ENCODE data around the gene FXYD4. TPM values are rescaled to one million over a fixed set of nuclear protein-coding genes. Genes with fewer than 3 reads are reported as not detected.
"Not testable (repeated sequence)": the region's sequence is repeated elsewhere in the genome, so short reads cannot be mapped to it uniquely, and the experiment has no call there.

FXYD4 gene
- total RNA-seq, 2 donors from 2014 or later = not detected

DNA sequence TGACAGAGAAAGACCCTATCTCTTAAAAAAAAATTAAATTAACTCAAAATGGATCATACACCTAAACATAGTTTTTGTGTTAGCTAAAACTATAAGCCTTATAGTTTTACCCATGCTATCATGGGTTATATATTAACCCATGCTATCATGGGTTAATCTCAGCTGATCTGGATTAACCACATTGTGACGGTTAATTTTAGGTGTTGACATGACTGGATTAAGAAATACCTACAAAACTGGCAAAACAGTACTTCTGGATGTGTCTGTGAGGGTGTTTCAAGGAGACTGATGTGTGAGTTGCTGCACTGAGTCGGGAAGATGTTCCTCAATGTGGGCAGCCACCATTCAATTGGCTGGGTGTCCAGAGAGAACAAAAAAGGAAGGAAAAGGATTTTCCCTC lies 44.3 kb upstream of the FXYD4 start:
- peaks cover 11% of the 10 kb centered on the region for H3K4me1 ChIP-seq
- 38 to 42% methylated on average over 2 of the region's 2 CpGs for whole genome bisulfite sequencing, 2 donors
- ATAC-seq (no peak), DNase-seq (no peak)
- no peaks in the 10 kb centered on the region for H3K27me3 ChIP-seq
- H3K27ac ChIP-seq = no peak overlapping the region
- intact Hi-C loops (cut with DNase I) = no loop called here
- no peaks in the 10 kb centered on the region for H3K36me3 ChIP-seq (replicated peaks in 1 of 2; ENCODE audit: insufficient read depth in 1 of 2, low read depth in 2 of 2)
- no peak for TF ChIP-seq POLR2A (IDR thresholded peaks at IDR 0.05)
- TF ChIP-seq, protein P1, sequence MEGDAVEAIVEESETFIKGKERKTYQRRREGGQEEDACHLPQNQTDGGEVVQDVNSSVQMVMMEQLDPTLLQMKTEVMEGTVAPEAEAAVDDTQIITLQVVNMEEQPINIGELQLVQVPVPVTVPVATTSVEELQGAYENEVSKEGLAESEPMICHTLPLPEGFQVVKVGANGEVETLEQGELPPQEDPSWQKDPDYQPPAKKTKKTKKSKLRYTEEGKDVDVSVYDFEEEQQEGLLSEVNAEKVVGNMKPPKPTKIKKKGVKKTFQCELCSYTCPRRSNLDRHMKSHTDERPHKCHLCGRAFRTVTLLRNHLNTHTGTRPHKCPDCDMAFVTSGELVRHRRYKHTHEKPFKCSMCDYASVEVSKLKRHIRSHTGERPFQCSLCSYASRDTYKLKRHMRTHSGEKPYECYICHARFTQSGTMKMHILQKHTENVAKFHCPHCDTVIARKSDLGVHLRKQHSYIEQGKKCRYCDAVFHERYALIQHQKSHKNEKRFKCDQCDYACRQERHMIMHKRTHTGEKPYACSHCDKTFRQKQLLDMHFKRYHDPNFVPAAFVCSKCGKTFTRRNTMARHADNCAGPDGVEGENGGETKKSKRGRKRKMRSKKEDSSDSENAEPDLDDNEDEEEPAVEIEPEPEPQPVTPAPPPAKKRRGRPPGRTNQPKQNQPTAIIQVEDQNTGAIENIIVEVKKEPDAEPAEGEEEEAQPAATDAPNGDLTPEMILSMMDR (IDR thresholded peaks at IDR 0.05) = no peak
- H3K9me3 ChIP-seq = no peaks in the 10 kb centered on the region
- no peak overlapping the region for H3K4me3 ChIP-seq

DNA sequence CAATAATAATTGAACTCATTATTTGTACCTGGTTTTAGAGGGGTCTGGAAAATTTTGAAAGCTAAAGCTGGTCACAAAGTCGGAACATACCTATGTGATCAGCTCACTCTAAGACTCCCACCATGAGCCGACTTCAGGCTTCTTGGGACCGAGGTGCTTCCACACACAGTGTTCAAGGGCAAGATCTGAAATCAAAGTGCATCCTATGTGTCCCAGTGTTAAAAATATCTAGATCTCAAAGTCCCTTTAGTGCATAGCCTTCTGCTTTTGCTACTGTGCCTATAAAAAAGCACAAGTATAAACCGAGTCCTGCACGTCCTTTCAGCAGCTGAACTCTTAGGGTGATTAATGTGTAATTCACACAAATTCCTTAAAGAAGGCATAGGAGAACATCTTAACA lies 43.5 kb upstream of the FXYD4 start:
- WGBS, 2 donors = 67 to 69% methylated on average over 5 of the region's 5 CpGs
- ATAC-seq (no peak), DNase-seq (no peak)
- TF ChIP-seq POLR2A (IDR thresholded peaks at IDR 0.05) = no peak
- TF ChIP-seq, protein P1 (IDR thresholded peaks at IDR 0.05) = no peak
- no peaks in the 10 kb centered on the region for H3K27me3 ChIP-seq
- H3K4me3 ChIP-seq = no peak overlapping the region
- H3K36me3 ChIP-seq (replicated peaks in 1 of 2; ENCODE audit: insufficient read depth in 1 of 2, low read depth in 2 of 2) = no peaks in the 10 kb centered on the region
- no peaks in the 10 kb centered on the region for H3K9me3 ChIP-seq
- intact Hi-C loops (cut with DNase I) = no loop called here
- peaks cover 3% of the 10 kb centered on the region for H3K4me1 ChIP-seq
- no peak overlapping the region for H3K27ac ChIP-seq

DNA sequence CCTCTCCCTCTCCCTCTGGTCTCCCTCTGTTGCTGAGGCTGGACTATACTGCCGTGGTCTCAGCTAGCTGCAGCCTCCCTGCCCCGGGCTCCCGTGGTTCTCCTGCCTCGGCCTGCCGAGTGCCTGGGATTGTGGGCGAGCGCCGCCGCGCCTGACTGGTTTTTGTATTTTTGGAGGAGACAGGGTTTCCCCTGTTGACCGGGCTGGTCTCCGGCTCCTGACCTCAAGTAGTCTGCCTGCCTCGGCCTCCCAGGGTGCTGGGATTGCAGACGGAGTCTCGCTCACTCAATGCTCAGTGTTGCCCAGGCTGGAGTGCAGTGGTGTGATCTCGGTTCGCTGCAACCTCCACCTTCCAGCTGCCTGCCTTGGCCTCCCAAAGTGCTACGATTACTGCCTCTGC lies 42.6 kb upstream of the FXYD4 start:
- WGBS, 2 donors = 92 to 93% methylated on average over 13 to 18 of the region's 18 CpGs
- intact Hi-C loops (cut with DNase I) = not testable (repeated sequence)

DNA sequence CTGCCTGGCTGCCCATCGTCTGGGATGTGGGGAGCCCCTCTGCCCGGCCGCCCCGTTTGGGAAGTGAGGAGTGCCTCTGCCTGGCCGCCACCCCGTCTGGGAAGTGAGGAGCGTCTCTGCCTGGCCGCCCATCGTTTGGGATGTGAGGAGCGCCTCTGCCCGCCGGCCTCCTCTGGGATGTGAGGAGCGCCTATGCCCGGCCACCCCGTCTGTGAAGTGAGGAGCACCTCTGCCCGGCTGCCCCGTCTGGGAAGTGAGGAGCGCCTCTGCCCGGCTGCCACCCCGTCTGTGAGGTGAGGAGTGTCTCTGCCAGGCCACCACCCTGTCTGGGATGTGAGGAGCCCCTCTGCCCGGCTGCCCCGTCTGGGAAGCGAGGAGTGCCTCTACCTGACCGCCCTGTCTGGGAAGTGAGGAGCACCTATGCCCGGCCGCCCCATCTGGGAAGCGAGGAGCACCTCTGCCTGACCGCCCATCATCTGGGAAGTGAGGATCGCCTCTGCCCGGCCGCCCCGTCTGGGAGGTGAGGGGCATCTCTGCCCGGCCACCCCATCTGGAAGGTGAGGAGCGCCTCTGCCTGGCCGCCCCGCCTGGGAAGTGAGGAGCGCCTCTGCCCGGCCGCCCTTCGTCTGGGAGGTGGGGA lies 42.1 kb upstream of the FXYD4 start:
- H3K27me3 ChIP-seq; ATAC-seq; intact Hi-C loops (cut with DNase I); H3K4me3 ChIP-seq; H3K36me3 ChIP-seq (replicated peaks in 1 of 2; ENCODE audit: insufficient read depth in 1 of 2, low read depth in 2 of 2); H3K9me3 ChIP-seq; H3K4me1 ChIP-seq; DNase-seq; H3K27ac ChIP-seq: not testable (repeated sequence)
- WGBS, 2 donors = 83 to 91% methylated on average over 6 to 38 of the region's 40 CpGs

More for the DNA sequence above, 42.6 kb upstream of the FXYD4 start:
- DNase-seq; H3K9me3 ChIP-seq; H3K36me3 ChIP-seq (replicated peaks in 1 of 2; ENCODE audit: insufficient read depth in 1 of 2, low read depth in 2 of 2); ATAC-seq; H3K27me3 ChIP-seq; H3K4me1 ChIP-seq; H3K4me3 ChIP-seq; H3K27ac ChIP-seq: not testable (repeated sequence)

DNA sequence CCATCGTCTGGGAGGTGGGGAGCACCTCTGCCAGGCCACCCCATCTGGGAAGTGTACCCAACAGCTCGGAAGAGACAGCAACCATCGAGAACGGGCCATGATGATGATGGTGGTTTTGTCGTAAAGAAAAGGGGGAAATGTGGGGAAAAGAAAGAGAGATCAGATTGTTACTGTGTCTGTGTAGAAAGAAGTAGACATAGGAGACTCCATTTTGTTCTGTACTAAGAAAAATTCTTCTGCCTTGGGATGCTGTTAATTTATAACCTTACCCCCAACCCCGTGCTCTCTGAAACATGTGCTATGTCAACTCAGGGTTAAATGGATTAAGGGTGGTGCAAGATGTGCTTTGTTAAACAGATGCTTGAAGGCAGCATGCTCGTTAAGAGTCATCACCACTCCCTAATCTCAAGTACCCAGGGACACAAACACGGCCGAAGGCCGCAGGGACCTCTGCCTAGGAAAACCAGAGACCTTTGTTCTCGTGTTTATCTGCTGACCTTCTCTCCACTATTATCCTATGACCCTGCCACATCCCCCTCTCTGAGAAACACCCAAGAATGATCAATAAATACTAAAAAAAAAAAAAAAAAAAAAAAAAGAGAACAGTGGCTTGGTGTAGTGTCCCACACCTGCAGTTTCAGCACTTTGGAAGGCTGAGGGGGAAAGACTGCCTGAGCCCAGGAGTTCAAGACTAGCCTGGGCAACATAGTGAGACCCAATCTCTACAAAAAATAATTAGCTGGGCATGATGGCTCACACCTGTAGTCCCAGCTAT lies 41.2 kb upstream of the FXYD4 start:
- H3K27me3 ChIP-seq; H3K9me3 ChIP-seq; H3K36me3 ChIP-seq (replicated peaks in 1 of 2; ENCODE audit: insufficient read depth in 1 of 2, low read depth in 2 of 2); DNase-seq; H3K4me1 ChIP-seq; ATAC-seq; H3K27ac ChIP-seq; intact Hi-C loops (cut with DNase I); H3K4me3 ChIP-seq: not testable (repeated sequence)
- 50 to 51% methylated on average over 9 to 10 of the region's 11 CpGs for WGBS, 2 donors

DNA sequence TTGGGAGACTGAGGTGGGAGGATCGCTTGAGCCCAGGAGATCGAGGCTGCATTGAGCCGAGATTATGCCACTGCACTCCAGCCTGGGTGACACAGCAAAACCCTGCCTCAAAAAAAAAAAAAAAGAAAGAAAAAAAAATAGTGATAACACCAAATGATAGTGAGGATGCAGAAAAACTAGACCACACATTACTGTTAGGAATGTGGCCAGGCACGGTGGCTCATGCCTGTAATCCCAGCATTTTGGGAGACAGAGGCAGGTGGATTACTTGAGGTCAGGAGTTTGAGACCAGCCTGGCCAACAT lies 40.7 kb upstream of the FXYD4 start:
- H3K27ac ChIP-seq; H3K9me3 ChIP-seq; H3K4me3 ChIP-seq; H3K27me3 ChIP-seq; H3K36me3 ChIP-seq (replicated peaks in 1 of 2; ENCODE audit: insufficient read depth in 1 of 2, low read depth in 2 of 2); ATAC-seq; DNase-seq; H3K4me1 ChIP-seq; intact Hi-C loops (cut with DNase I): not testable (repeated sequence)
- 86 to 92% methylated on average over 4 of the region's 4 CpGs for WGBS, 2 donors

DNA sequence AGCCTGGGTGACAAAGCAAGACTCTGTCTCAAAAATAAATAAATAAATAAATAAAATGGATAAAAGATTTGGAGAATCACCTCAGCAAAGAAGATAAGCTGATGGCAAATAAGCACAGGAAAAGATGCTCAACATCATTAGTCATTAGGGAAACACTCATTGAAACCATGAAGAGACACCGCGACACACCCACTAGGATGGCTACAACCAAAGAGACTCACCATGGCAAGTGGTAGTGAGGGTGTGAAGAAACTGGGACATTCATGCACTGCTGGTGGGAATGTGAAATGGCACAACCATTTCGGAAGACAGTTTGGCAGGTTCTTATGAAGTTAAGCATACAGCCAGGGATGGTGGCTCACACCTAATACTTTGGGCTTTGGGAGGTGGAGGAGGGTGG lies 37.8 kb upstream of the FXYD4 start:
- no peak overlapping the region for H3K4me3 ChIP-seq
- peaks cover 7% of the 10 kb centered on the region for H3K4me1 ChIP-seq
- ATAC-seq (no peak), DNase-seq (no peak)
- intact Hi-C loops (cut with DNase I) = no loop called here
- no peaks in the 10 kb centered on the region for H3K9me3 ChIP-seq
- no peaks in the 10 kb centered on the region for H3K36me3 ChIP-seq (replicated peaks in 1 of 2; ENCODE audit: insufficient read depth in 1 of 2, low read depth in 2 of 2)
- TF ChIP-seq POLR2A (IDR thresholded peaks at IDR 0.05) = no peak
- TF ChIP-seq, protein P1 (IDR thresholded peaks at IDR 0.05) = no peak
- H3K27me3 ChIP-seq = no peaks in the 10 kb centered on the region
- H3K27ac ChIP-seq = no peak overlapping the region
- 89 to 96% methylated on average over 3 of the region's 3 CpGs for WGBS, 2 donors
